Neural progenitor cell (in vitro differentiated cells): ENCODE results near the gene MXRA8. TPM values are rescaled to one million over a fixed set of nuclear protein-coding genes. Genes with fewer than 3 reads are reported as not detected.

Experiments
- DNase-seq: peaks from one replicate; pipeline ENCODE4 v3.0.0-alpha.2; 2016; ENCODE audit warnings: low spot score
- H2AFZ ChIP-seq: fragments of 200-600 bp; sonication (generic); replicated peaks from 2 replicates; pipeline ENCODE4 v1.6.1; 2016; ENCODE audit warnings: antibody characterized with exemption
- H3F3A ChIP-seq: fragments of 200-600 bp; sonication (generic); 2 replicates; pipeline ENCODE4 v1.6.1; 2016; ENCODE audit warnings: antibody characterized with exemption, low read depth
- H3K27ac ChIP-seq: fragments of 200-600 bp; sonication (generic); 2 replicates; pipeline ENCODE4 v1.5.1; 2016; ENCODE audit warnings: mild to moderate bottlenecking
- H3K27me3 ChIP-seq: fragments of 200-600 bp; sonication (generic); 2 replicates; pipeline ENCODE4 v1.6.1; 2016; ENCODE audit warnings: mild to moderate bottlenecking, moderate library complexity
- H3K36me3 ChIP-seq: fragments of 200-600 bp; sonication (generic); 2 replicates; pipeline ENCODE4 v1.5.1; 2016
- H3K4me1 ChIP-seq: fragments of 200-600 bp; sonication (generic); 2 replicates; pipeline ENCODE4 v1.6.1; 2016; ENCODE audit warnings: mixed run types
- H3K4me2 ChIP-seq: fragments of 200-600 bp; sonication (generic); 2 replicates; pipeline ENCODE4 v1.6.1; 2016
- H3K4me3 ChIP-seq: fragments of 200-600 bp; sonication (generic); 2 replicates; pipeline ENCODE4 v1.5.1; 2016
- H3K79me2 ChIP-seq: fragments of 200-600 bp; sonication (generic); 2 replicates; pipeline ENCODE4 v1.6.1; 2016; ENCODE audit warnings: low read depth
- H3K9ac ChIP-seq: fragments of 200-600 bp; sonication (generic); 2 replicates; pipeline ENCODE4 v1.6.1; 2016
- H3K9me3 ChIP-seq: fragments of 200-600 bp; sonication (generic); 2 replicates; pipeline ENCODE4 v1.5.1; 2016; ENCODE audit warnings: low read depth
- H4K20me1 ChIP-seq: fragments of 200-600 bp; sonication (generic); 2 replicates; pipeline ENCODE4 v1.6.1; 2016; ENCODE audit warnings: low read depth
- H3K27ac Mint-ChIP-seq: 3 replicates; pipeline ENCODE4 v1.8.0; 2021; ENCODE audit warnings: mixed read lengths
- H3K27me3 Mint-ChIP-seq: 2 replicates; pipeline ENCODE4 v1.8.0; 2022; ENCODE audit warnings: low read depth, mild to moderate bottlenecking, inconsistent platforms, moderate library complexity, mixed read lengths; ENCODE audit not compliant: insufficient read depth
- H3K36me3 Mint-ChIP-seq: 3 replicates; pipeline ENCODE4 v1.8.0; 2021; ENCODE audit warnings: mixed read lengths
- H3K4me1 Mint-ChIP-seq: 3 replicates; pipeline ENCODE4 v1.8.0; 2021; ENCODE audit warnings: mixed read lengths
- H3K4me3 Mint-ChIP-seq: 3 replicates; pipeline ENCODE4 v1.8.0; 2021; ENCODE audit warnings: mild to moderate bottlenecking, moderate library complexity, mixed read lengths
- H3K9me3 Mint-ChIP-seq: 3 replicates; pipeline ENCODE4 v1.8.0; 2020; ENCODE audit warnings: mixed read lengths
- EZH2 ChIP-seq: fragments of 200-600 bp; sonication (generic); IDR thresholded peaks from 2 replicates; pipeline ENCODE4 v1.6.1; 2017; ENCODE audit warnings: antibody characterized with exemption, mild to moderate bottlenecking, moderate library complexity
- EZH2phosphoT487 ChIP-seq: fragments of 200-600 bp; sonication (generic); IDR thresholded peaks from 2 replicates; pipeline ENCODE4 v1.6.1; 2017; ENCODE audit warnings: antibody characterized with exemption
- total RNA-seq: library from RNA; depleted of rRNA; stranded (reverse); fragments of >200 nt; gene quantifications from 2 replicates; pipeline ENCODE4 v1.2.3, GENCODE V29; 2015; ENCODE audit warnings: low replicate concordance
- TF ChIP-seq, protein P1 (sequence below): fragments of 200-600 bp; sonication (generic); IDR thresholded peaks from 2 replicates; pipeline ENCODE4 v1.5.1; 2017; ENCODE audit warnings: antibody characterized with exemption, mild to moderate bottlenecking

The MXRA8 gene
- total RNA-seq, 1 donor from 2014 or later = 6.8 TPM

DNA sequence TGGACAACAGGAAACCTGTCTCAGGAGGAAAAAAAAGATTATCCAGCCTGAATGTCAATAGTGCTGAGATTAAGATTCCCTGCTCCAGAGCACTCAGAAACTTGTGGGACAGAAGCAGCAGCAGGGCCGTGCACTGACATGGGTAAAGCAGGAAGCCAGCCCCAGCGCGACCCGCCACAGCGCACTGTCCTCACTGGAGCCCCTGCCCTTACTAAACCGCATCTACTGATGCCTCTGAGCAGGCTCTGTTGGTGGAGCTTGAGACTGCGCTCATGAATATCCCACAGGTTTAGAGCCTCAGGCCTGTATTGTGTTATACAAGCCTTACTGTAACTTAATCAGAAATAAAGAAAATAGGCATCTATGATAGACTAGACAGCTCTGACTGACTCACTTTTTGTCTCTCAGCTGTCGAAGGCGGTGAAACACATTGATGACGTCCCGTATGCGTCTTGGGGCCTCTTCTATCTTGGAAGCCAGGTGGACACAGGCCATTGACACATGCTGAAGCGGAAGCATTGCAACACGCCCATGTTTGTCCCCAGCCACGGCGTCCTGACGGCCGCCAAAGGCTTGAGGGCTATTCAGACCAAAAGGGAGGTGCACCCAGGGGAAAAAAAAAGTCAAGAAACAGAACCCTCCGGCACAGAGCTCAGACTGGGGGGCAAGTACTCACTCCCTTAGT, 39.6 kb upstream of the MXRA8 start:
- peaks cover 6% of the 10 kb centered on the region for H3K36me3 ChIP-seq
- H2AFZ ChIP-seq = no peak overlapping the region
- TF ChIP-seq EZH2phosphoT487 (no peak), EZH2 (no peak)
- TF ChIP-seq, protein P1, sequence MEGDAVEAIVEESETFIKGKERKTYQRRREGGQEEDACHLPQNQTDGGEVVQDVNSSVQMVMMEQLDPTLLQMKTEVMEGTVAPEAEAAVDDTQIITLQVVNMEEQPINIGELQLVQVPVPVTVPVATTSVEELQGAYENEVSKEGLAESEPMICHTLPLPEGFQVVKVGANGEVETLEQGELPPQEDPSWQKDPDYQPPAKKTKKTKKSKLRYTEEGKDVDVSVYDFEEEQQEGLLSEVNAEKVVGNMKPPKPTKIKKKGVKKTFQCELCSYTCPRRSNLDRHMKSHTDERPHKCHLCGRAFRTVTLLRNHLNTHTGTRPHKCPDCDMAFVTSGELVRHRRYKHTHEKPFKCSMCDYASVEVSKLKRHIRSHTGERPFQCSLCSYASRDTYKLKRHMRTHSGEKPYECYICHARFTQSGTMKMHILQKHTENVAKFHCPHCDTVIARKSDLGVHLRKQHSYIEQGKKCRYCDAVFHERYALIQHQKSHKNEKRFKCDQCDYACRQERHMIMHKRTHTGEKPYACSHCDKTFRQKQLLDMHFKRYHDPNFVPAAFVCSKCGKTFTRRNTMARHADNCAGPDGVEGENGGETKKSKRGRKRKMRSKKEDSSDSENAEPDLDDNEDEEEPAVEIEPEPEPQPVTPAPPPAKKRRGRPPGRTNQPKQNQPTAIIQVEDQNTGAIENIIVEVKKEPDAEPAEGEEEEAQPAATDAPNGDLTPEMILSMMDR = no peak
- Mint-ChIP-seq H3K9me3 (no peaks in the 10 kb centered on the region), H3K4me1 (peaks cover 23% of the 10 kb centered on the region), H3K4me3 (peak overlapping the region; percentile 96), H3K27ac (peak overlapping the region; percentile 74), H3K27me3 (peaks cover 10% of the 10 kb centered on the region), H3K36me3 (peaks cover 34% of the 10 kb centered on the region)
- peaks cover 25% of the 10 kb centered on the region for H4K20me1 ChIP-seq
- no peak overlapping the region for H3K27ac ChIP-seq
- H3K9ac ChIP-seq = peak overlapping the region; percentile 99
- peaks cover 11% of the 10 kb centered on the region for H3K4me1 ChIP-seq
- DNase-seq = no peak
- H3F3A ChIP-seq = peaks cover 40% of the 10 kb centered on the region
- H3K27me3 ChIP-seq = no peaks in the 10 kb centered on the region
- peaks cover 83% of the 10 kb centered on the region for H3K79me2 ChIP-seq
- peak overlapping the region; percentile 97 for H3K4me3 ChIP-seq
- H3K9me3 ChIP-seq = no peaks in the 10 kb centered on the region
- peak overlapping the region; percentile 90 for H3K4me2 ChIP-seq

DNA sequence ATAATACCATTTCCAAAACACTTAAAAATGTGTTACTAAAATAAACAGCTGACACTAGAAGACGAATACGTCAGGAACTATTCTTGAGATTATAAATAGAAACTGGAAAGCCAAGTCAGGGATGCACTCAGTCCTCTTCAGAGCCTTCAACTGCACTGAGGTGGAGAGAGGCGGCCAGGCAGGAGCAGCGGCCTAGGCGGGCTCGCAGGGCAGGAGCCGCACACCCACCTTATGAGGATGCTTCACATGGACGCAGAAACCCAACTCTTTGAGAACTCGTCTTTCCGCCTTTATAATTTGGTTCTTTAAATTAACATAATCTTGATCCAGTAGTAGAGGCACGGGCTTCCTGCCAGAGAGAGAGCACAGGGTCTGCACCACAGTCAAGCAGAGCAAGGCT, 36.8 kb upstream of the MXRA8 start:
- H4K20me1 ChIP-seq = peaks cover 12% of the 10 kb centered on the region
- no peak overlapping the region for H3K9ac ChIP-seq
- H3K27ac Mint-ChIP-seq = no peak overlapping the region
- H3K4me2 ChIP-seq = no peak overlapping the region
- peaks cover 39% of the 10 kb centered on the region for H3K36me3 Mint-ChIP-seq
- H3K36me3 ChIP-seq = peaks cover 29% of the 10 kb centered on the region
- H3K4me1 Mint-ChIP-seq = peaks cover 8% of the 10 kb centered on the region
- peaks cover 31% of the 10 kb centered on the region for H3F3A ChIP-seq
- DNase-seq = no peak
- H3K4me3 ChIP-seq = no peak overlapping the region
- no peaks in the 10 kb centered on the region for H3K27me3 ChIP-seq
- no peak overlapping the region for H2AFZ ChIP-seq
- H3K27me3 Mint-ChIP-seq = peaks cover 6% of the 10 kb centered on the region
- no peaks in the 10 kb centered on the region for H3K9me3 Mint-ChIP-seq
- TF ChIP-seq, protein P1 = no peak
- TF ChIP-seq EZH2 (no peak), EZH2phosphoT487 (no peak)
- peaks cover 74% of the 10 kb centered on the region for H3K79me2 ChIP-seq
- no peak overlapping the region for H3K27ac ChIP-seq
- H3K9me3 ChIP-seq = no peaks in the 10 kb centered on the region
- H3K4me3 Mint-ChIP-seq = peak overlapping the region; percentile 3
- H3K4me1 ChIP-seq = peaks cover 6% of the 10 kb centered on the region

DNA sequence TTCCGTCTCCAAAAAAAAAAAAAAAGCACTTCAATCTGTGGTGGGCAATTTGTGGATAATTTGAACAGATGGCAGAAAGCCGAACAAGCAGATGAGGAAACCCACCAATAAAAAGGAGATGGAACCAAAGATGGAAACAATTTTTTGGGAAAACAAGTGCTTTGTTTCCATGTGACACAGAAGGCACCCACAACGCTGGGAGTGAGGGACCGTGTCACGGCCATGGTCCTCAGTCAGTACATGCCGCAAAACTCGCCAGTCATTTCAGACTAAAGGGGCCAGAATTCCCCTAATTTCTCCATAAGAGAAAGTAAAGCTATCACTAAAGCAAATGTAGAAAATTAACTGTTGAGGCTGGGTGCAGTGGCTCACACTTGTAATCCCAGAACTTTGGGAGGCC, 35.8 kb upstream of the MXRA8 start:
- DNase-seq = no peak
- Histone ChIP-seq H4K20me1 (peaks cover 10% of the 10 kb centered on the region), H3K4me3 (no peak overlapping the region), H3K27ac (no peak overlapping the region), H3K36me3 (peaks cover 34% of the 10 kb centered on the region), H3F3A (peaks cover 31% of the 10 kb centered on the region), H3K4me1 (peaks cover 5% of the 10 kb centered on the region), H3K9ac (no peak overlapping the region), H3K4me2 (no peak overlapping the region), H3K27me3 (no peaks in the 10 kb centered on the region), H2AFZ (no peak overlapping the region), H3K79me2 (peaks cover 66% of the 10 kb centered on the region), H3K9me3 (no peaks in the 10 kb centered on the region)
- peaks cover 5% of the 10 kb centered on the region for H3K4me1 Mint-ChIP-seq
- H3K9me3 Mint-ChIP-seq = no peaks in the 10 kb centered on the region
- H3K36me3 Mint-ChIP-seq = peaks cover 44% of the 10 kb centered on the region
- H3K27ac Mint-ChIP-seq = no peak overlapping the region
- no peak overlapping the region for H3K4me3 Mint-ChIP-seq
- no peak for TF ChIP-seq EZH2
- TF ChIP-seq, protein P1 = no peak
- TF ChIP-seq EZH2phosphoT487 = no peak
- H3K27me3 Mint-ChIP-seq = peaks cover 4% of the 10 kb centered on the region
